H9 (cell line): ENCODE results near the gene PDZD4. TPM values are rescaled to one million over a fixed set of nuclear protein-coding genes. Genes with fewer than 3 reads are reported as not detected.

Source experiments
- DNase-seq: peaks from one replicate; pipeline ENCODE4 v3.0.0-alpha.2; 2017
- H2AFZ ChIP-seq: one replicate; pipeline ENCODE4 v1.6.1; 2013; ENCODE audit warnings: mild to moderate bottlenecking, low read length, control low read depth, moderate library complexity
- H2AK5ac ChIP-seq: 2 replicates; pipeline ENCODE4 v1.6.1; 2013; ENCODE audit warnings: low read length, control low read depth, mixed read lengths; ENCODE audit not compliant: insufficient read length
- H2BK120ac ChIP-seq: one replicate; pipeline ENCODE4 v1.6.1; 2013; ENCODE audit warnings: low read depth, mild to moderate bottlenecking, low read length, control low read depth, inconsistent platforms; ENCODE audit not compliant: poor library complexity, severe bottlenecking
- H2BK12ac ChIP-seq: 2 replicates; pipeline ENCODE4 v1.6.1; 2013; ENCODE audit warnings: low read length, control low read depth, mixed read lengths, low read depth; ENCODE audit not compliant: insufficient read length
- H2BK15ac ChIP-seq: 2 replicates; pipeline ENCODE4 v1.6.1; 2013; ENCODE audit warnings: low read depth, low read length, control low read depth
- H2BK20ac ChIP-seq: one replicate; pipeline ENCODE4 v1.6.1; 2013; ENCODE audit warnings: low read depth, mild to moderate bottlenecking, low read length, control low read depth, inconsistent platforms; ENCODE audit not compliant: poor library complexity, severe bottlenecking
- H2BK5ac ChIP-seq: 2 replicates; pipeline ENCODE4 v1.6.1; 2013; ENCODE audit warnings: low read length, control low read depth, mixed read lengths; ENCODE audit not compliant: insufficient read length
- H3K14ac ChIP-seq: 2 replicates; pipeline ENCODE4 v1.6.1; 2013; ENCODE audit warnings: low read length, control low read depth; ENCODE audit not compliant: insufficient read depth
- H3K18ac ChIP-seq: 2 replicates; pipeline ENCODE4 v1.6.1; 2013; ENCODE audit warnings: low read depth, mild to moderate bottlenecking, mixed read lengths, low read length, control low read depth; ENCODE audit not compliant: insufficient read length
- H3K23ac ChIP-seq: 2 replicates; pipeline ENCODE4 v1.6.1; 2013; ENCODE audit warnings: low read length, control low read depth, mixed read lengths, low read depth; ENCODE audit not compliant: insufficient read length
- H3K23me2 ChIP-seq: 2 replicates; pipeline ENCODE4 v1.6.1; 2013; ENCODE audit warnings: low read depth, mild to moderate bottlenecking, mixed read lengths, low read length, control low read depth; ENCODE audit not compliant: insufficient read length, poor library complexity, severe bottlenecking
- H3K27ac ChIP-seq: 2 replicates; pipeline ENCODE4 v1.5.1; 2013; ENCODE audit warnings: low read length, control low read depth, mixed read lengths, low read depth; ENCODE audit not compliant: insufficient read length
- H3K27me3 ChIP-seq: 2 replicates; pipeline ENCODE4 v1.6.1; 2013; ENCODE audit warnings: low read length, control low read depth, inconsistent platforms; ENCODE audit not compliant: insufficient read depth
- H3K4ac ChIP-seq: 2 replicates; pipeline ENCODE4 v1.6.1; 2013; ENCODE audit warnings: low read depth, mild to moderate bottlenecking, control low read depth, inconsistent platforms, low read length, moderate library complexity
- H3K4me1 ChIP-seq: 2 replicates; pipeline ENCODE4 v1.6.1; 2013; ENCODE audit warnings: low read length, control low read depth, inconsistent platforms; ENCODE audit not compliant: insufficient read depth
- H3K4me2 ChIP-seq: 2 replicates; pipeline ENCODE4 v1.6.1; 2013; ENCODE audit warnings: low read length, control low read depth, mixed read lengths; ENCODE audit not compliant: insufficient read length, insufficient read depth
- H3K56ac ChIP-seq: 2 replicates; pipeline ENCODE4 v1.6.1; 2013; ENCODE audit warnings: low read depth, mild to moderate bottlenecking, mixed read lengths, low read length, control low read depth; ENCODE audit not compliant: insufficient read length
- H3K79me1 ChIP-seq: 2 replicates; pipeline ENCODE4 v1.6.1; 2013; ENCODE audit warnings: low read depth, mild to moderate bottlenecking, moderate library complexity, low read length, control low read depth, inconsistent platforms; ENCODE audit not compliant: insufficient read depth, poor library complexity, severe bottlenecking
- H3K79me2 ChIP-seq: 2 replicates; pipeline ENCODE4 v1.6.1; 2013; ENCODE audit warnings: low read length, control low read depth, inconsistent platforms; ENCODE audit not compliant: insufficient read depth
- H3K9ac ChIP-seq: 2 replicates; pipeline ENCODE4 v1.6.1; 2013; ENCODE audit warnings: low read length, control low read depth, mixed read lengths; ENCODE audit not compliant: insufficient read length; ENCODE audit errors: extremely low read depth
- H3K9me3 ChIP-seq: one replicate; pipeline ENCODE4 v1.6.1; 2013; ENCODE audit warnings: low read depth, low read length, inconsistent platforms; ENCODE audit not compliant: control insufficient read depth
- H3T11ph ChIP-seq: one replicate; pipeline ENCODE4 v1.6.1; 2013; ENCODE audit warnings: mild to moderate bottlenecking, low read length, control low read depth, inconsistent platforms
- H4K20me1 ChIP-seq: one replicate; pipeline ENCODE4 v1.6.1; 2013; ENCODE audit not compliant: control insufficient read depth, insufficient read length, insufficient read depth
- H4K5ac ChIP-seq: 2 replicates; pipeline ENCODE4 v1.6.1; 2013; ENCODE audit warnings: low read depth, mild to moderate bottlenecking, mixed read lengths, low read length, control low read depth; ENCODE audit not compliant: insufficient read length
- H4K8ac ChIP-seq: replicated peaks from 2 replicates; pipeline ENCODE4 v1.6.1; 2013; ENCODE audit warnings: low read length, control low read depth, mixed read lengths, low read depth; ENCODE audit not compliant: insufficient read length
- H4K91ac ChIP-seq: 2 replicates; pipeline ENCODE4 v1.6.1; 2013; ENCODE audit warnings: low read depth, mild to moderate bottlenecking, moderate library complexity, mixed read lengths, low read length, control low read depth; ENCODE audit not compliant: insufficient read length
- H3K27ac Mint-ChIP-seq, 3 experiments: 2 replicates in 2 of 3; 3 replicates in 1 of 3; pipeline ENCODE4 v1.8.0; 2020 to 2021; ENCODE audit warnings: mixed read lengths in 3 of 3, mild to moderate bottlenecking in 1 of 3, moderate library complexity in 1 of 3
- H3K27me3 Mint-ChIP-seq: 2 replicates; pipeline ENCODE4 v1.8.0; 2021; ENCODE audit warnings: low read depth, mild to moderate bottlenecking, moderate library complexity, mixed read lengths
- H3K36me3 Mint-ChIP-seq, 3 experiments: 2 replicates in 2 of 3; 3 replicates in 1 of 3; pipeline ENCODE4 v1.8.0; 2020 to 2021; ENCODE audit warnings: low read depth in 3 of 3, mixed read lengths in 3 of 3; ENCODE audit not compliant: insufficient read depth in 1 of 3
- H3K4me1 Mint-ChIP-seq, 2 experiments: 2 replicates each; pipeline ENCODE4 v1.8.0; 2020; ENCODE audit warnings: mixed read lengths in 2 of 2
- H3K4me3 Mint-ChIP-seq, 2 experiments: 2 replicates in 1 of 2; 3 replicates in 1 of 2; pipeline ENCODE4 v1.8.0; 2020 to 2021; ENCODE audit warnings: mild to moderate bottlenecking in 2 of 2, mixed read lengths in 2 of 2, moderate library complexity in 1 of 2
- H3K9me3 Mint-ChIP-seq, 2 experiments: 2 replicates in 1 of 2; 3 replicates in 1 of 2; pipeline ENCODE4 v1.8.0; 2020; ENCODE audit warnings: mild to moderate bottlenecking in 2 of 2, mixed read lengths in 2 of 2, moderate library complexity in 1 of 2
- WGBS: extraction: QIAGEN DNeasy Blood & Tissue Kit; methylation state at CpG from one replicate; pipeline ENCODE4 v1.1.7; 2013; ENCODE audit warnings: missing lambda C conversion rate, low lambda C conversion rate, mixed read lengths; ENCODE audit not compliant: insufficient read length; ENCODE audit errors: extremely low coverage; 5-methylcytosine and 5-hydroxymethylcytosine counted together
- total RNA-seq: library from RNA; stranded (reverse); gene quantifications from 2 replicates; pipeline ENCODE4 v1.2.1, GENCODE V29; 2021
- TF ChIP-seq, protein P1 (sequence below): fragments of 200-600 bp; sonication (generic); conservative IDR thresholded peaks from 3 replicates; pipeline ENCODE4 v1.8.0; 2021; ENCODE audit warnings: antibody characterized with exemption, mild to moderate bottlenecking

Gene PDZD4
- total RNA-seq, 1 experiment from 2014 or later = 110 TPM

DNA sequence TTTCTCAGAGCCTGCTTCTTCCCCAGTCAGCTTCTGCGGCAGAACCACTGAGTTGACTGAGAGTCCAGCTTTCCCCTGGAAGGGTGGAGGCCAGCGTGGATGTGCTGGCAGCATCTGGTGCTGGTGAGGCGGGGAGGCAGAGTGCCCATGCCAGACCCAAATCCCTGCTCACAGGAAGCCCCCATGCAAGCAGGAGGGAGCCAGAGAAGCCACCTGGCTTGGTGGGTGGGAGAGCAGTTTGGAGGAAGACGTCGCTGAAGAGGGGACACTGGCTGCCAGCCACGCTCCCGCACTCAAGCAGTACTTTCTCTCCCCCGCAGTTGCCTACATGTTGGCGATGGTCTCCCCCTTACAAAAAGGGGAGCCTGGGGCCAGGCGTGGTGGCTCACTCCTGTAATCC is 6.0 kb downstream of the PDZD4 start:
- H3K14ac ChIP-seq = no peak overlapping the region
- H3K23me2 ChIP-seq = peaks cover 5% of the 10 kb centered on the region
- no peak overlapping the region for H4K8ac ChIP-seq
- Mint-ChIP-seq H3K27me3 (no peaks in the 10 kb centered on the region; the same call in 1 of the 2 replicates), H3K9me3 (peaks cover 67 to 78% of the 10 kb centered on the region in 2 experiments), H3K4me3 (no peak overlapping the region), H3K4me1 (peaks cover 40 to 43% of the 10 kb centered on the region in 2 experiments), H3K36me3 (peaks cover 15 to 24% (median 17%) of the 10 kb centered on the region in 3 experiments), H3K27ac (no peak overlapping the region)
- H3K9ac ChIP-seq = no peak overlapping the region
- H2AFZ ChIP-seq = no peak overlapping the region
- no peak overlapping the region for H3K27ac ChIP-seq
- no peak overlapping the region for H2BK120ac ChIP-seq
- H2BK20ac ChIP-seq = no peak overlapping the region
- peaks cover 3% of the 10 kb centered on the region; the same call in 1 of the 2 replicates for H3K4me1 ChIP-seq
- no peak overlapping the region for H3T11ph ChIP-seq
- peaks cover 10% of the 10 kb centered on the region for H3K9me3 ChIP-seq
- no peak overlapping the region for H4K5ac ChIP-seq
- H3K4me2 ChIP-seq = no peak overlapping the region
- no peak overlapping the region for H2BK15ac ChIP-seq
- TF ChIP-seq, protein P1, sequence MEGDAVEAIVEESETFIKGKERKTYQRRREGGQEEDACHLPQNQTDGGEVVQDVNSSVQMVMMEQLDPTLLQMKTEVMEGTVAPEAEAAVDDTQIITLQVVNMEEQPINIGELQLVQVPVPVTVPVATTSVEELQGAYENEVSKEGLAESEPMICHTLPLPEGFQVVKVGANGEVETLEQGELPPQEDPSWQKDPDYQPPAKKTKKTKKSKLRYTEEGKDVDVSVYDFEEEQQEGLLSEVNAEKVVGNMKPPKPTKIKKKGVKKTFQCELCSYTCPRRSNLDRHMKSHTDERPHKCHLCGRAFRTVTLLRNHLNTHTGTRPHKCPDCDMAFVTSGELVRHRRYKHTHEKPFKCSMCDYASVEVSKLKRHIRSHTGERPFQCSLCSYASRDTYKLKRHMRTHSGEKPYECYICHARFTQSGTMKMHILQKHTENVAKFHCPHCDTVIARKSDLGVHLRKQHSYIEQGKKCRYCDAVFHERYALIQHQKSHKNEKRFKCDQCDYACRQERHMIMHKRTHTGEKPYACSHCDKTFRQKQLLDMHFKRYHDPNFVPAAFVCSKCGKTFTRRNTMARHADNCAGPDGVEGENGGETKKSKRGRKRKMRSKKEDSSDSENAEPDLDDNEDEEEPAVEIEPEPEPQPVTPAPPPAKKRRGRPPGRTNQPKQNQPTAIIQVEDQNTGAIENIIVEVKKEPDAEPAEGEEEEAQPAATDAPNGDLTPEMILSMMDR = no peak
- DNase-seq = no peak
- H3K79me1 ChIP-seq = no peaks in the 10 kb centered on the region
- H4K91ac ChIP-seq = no peak overlapping the region
- H3K27me3 ChIP-seq = no peaks in the 10 kb centered on the region
- peaks cover 48% of the 10 kb centered on the region; the same call in 1 of the 2 replicates for H3K79me2 ChIP-seq
- H2BK12ac ChIP-seq = no peak overlapping the region
- no CpG with 5 or more reads among the region's 10 CpGs for WGBS
- no peaks in the 10 kb centered on the region for H4K20me1 ChIP-seq
- H3K23ac ChIP-seq = no peak overlapping the region
- H2BK5ac ChIP-seq = no peak overlapping the region
- no peak overlapping the region for H2AK5ac ChIP-seq
- H3K4ac ChIP-seq = no peak overlapping the region
- no peak overlapping the region for H3K18ac ChIP-seq
- H3K56ac ChIP-seq = no peak overlapping the region
